Measurements from ENCODE around the gene KRTAP11-1. TPM values are rescaled to one million over a fixed set of nuclear protein-coding genes. Genes with fewer than 3 reads are reported as not detected.

The KRTAP11-1 gene
- not detected in 5 replicates for total RNA-seq (2022; extraction: Qiagen RNA extraction)

GRCh38 chr21:30881480-30881879 is at the start of gene KRTAP11-1:
TSS of gene KRTAP11-1 (minus strand) at chr21:30881580. CDS start at chr21:30881524, 56 bp downstream.

Other genes starting within 250 kb of the KRTAP11-1 start
- not detected in 5 replicates for gene KRTAP20-2, start 246.4 kb downstream of the KRTAP11-1 start, total RNA-seq (2022; extraction: Qiagen RNA extraction)
- gene KRTAP20-3, start 238.7 kb downstream of the KRTAP11-1 start, total RNA-seq (2022; extraction: Qiagen RNA extraction): not detected in 5 replicates
- gene KRTAP21-3, start 162.8 kb downstream of the KRTAP11-1 start, total RNA-seq (2022; extraction: Qiagen RNA extraction): not detected in 5 replicates
- not detected in 5 replicates for gene KRTAP21-2, start 134.3 kb downstream of the KRTAP11-1 start, total RNA-seq (2022; extraction: Qiagen RNA extraction)
- not detected in 5 replicates for gene KRTAP21-1, start 126.2 kb downstream of the KRTAP11-1 start, total RNA-seq (2022; extraction: Qiagen RNA extraction)
- not detected in 5 replicates for gene KRTAP8-1, start 68.3 kb downstream of the KRTAP11-1 start, total RNA-seq (2022; extraction: Qiagen RNA extraction)
- gene KRTAP7-1, start 51.8 kb downstream of the KRTAP11-1 start, total RNA-seq (2022; extraction: Qiagen RNA extraction): not detected in 5 replicates
- gene KRTAP19-8, start 156.9 kb upstream of the KRTAP11-1 start, total RNA-seq (2022; extraction: Qiagen RNA extraction): not detected in 5 replicates